NCI-H1092 treated with DMSO at 0.1 percent for 48 hours (cell line): ENCODE measurements around the gene RAB3IL1.

Source experiments
- DNase-seq: peaks from one replicate; lab custom pipeline; 2025; lab: John Stamatoyannopoulos, UW

RAB3IL1 gene

GRCh38 chr11:61866231-61866957 is 51.0 kb downstream of the RAB3IL1 start:
- no peak for DNase-seq

- no peak for DNase-seq
These were observed 52.3 kb downstream of the RAB3IL1 start for GRCh38 chr11:61864814-61865775.

DNA sequence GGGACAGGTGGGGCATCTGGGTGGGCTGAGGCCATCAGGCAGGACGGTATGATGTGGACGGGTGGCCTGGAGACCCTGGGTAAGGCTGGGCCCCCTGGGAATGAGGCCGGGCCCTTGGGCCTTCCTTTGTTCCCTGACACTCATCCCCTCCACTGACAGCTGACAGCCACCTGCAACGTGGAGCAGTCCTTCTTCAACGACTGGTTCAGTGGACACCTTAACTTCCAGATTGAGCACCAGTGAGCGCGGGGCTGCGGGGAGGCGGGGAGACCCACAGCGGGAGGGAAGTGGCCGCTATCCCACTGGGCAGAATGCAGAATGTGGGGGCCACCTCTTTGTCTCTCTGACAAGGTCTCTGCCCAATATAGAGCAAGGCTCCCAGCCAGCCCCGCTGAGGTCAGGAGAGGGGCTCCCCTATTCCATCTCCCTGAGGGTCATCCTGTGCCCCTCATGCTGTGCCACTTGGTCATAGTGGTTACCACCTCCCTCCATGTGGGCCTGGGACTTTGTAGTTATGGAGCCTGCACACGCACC is 53.8 kb downstream of the RAB3IL1 start:
- DNase-seq, result no peak

DNA sequence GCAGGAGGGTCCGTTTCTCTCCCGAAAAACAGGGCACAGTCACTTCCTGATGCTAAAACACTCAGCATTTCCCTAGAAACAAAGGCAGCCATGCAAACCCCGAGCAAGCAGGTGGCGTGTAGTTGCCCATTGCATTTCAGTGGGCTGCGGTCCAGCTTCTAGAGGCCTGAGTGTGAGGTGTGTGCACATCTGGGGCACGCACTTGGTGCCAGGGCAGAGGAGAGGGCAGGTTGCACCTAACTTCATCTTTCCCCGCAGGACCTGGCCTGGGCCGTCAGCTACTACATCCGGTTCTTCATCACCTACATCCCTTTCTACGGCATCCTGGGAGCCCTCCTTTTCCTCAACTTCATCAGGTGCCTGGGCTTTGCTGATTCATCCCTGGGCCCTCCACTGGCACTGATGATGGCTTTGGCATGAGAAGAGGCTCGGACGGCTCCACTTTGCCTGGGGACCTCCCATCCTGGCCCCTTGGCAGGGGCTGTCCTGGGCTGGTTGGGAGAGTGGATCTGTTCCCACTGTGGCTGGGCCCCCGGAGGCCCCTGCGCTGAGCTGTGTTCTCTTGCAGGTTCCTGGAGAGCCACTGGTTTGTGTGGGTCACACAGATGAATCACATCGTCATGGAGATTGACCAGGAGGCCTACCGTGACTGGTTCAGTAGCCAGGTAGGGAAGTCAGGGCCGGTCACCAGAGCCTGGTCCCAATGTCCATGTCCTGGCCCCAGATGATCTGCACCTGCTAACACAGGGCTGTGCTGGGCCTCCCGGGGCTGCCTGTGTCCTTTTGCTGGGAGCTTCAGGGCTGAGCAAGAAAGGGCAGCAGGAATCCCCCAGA is 54.4 kb downstream of the RAB3IL1 start:
- DNase-seq, result no peak

DNA sequence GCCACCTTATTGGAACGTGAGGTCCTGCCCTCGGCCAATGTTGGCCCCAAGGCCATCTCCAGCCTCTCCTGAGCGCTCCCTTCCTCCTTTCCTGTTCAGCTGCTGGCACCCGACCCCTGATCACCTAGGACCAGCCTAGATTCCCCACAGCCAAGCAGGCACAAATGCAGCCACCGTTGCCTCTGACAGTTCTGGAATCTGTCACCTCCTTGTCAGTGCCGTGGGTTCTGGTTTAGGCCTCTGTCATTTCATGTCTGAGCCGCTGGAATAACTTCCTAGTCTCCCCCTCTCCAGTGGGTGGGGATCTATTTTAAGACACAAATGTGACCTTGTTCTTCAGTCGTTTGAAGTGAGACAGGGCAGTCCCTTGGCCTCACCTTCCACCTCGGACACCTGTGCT is 55.7 kb downstream of the RAB3IL1 start:
- no peak for DNase-seq

GRCh38 chr11:61860054-61860903 is 57.1 kb downstream of the RAB3IL1 start:
- no peak for DNase-seq

DNA sequence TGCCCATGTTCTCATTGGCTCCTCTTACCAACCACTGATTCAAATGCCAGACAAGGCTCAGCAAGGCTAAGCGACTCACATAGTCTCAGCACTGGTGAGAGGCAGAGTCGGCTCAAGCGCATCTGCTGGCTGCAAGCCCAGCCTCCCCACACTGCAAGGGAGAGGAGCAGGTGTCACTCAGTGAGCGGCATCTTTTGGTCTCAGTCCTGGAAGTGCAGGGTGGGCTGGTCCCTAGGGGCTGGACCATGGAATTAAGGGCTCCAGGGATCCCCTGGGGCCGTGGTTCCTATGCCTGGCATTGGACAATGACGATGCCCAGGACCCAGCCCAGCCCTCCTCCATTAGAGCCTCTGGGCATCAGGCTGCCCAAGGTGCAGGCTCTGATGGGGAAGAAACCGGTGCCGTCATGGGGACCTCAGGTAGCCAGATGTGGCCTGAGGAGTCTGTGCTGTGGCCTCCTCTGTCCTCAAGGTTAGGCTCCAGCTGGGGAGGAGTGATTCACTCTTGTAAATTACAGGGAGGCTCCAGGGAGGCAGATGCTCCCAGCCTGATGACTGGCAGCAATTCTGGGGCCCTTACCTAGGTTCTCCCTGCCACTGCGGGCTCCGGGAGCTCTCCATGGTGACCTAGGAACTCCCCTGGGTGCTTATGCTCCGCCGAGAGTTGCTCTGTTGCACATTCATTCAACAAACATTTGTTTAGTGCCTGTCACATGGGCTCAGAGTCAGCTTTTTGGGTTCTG is 61.3 kb downstream of the RAB3IL1 start:
- peak; percentile 26 for DNase-seq

DNA sequence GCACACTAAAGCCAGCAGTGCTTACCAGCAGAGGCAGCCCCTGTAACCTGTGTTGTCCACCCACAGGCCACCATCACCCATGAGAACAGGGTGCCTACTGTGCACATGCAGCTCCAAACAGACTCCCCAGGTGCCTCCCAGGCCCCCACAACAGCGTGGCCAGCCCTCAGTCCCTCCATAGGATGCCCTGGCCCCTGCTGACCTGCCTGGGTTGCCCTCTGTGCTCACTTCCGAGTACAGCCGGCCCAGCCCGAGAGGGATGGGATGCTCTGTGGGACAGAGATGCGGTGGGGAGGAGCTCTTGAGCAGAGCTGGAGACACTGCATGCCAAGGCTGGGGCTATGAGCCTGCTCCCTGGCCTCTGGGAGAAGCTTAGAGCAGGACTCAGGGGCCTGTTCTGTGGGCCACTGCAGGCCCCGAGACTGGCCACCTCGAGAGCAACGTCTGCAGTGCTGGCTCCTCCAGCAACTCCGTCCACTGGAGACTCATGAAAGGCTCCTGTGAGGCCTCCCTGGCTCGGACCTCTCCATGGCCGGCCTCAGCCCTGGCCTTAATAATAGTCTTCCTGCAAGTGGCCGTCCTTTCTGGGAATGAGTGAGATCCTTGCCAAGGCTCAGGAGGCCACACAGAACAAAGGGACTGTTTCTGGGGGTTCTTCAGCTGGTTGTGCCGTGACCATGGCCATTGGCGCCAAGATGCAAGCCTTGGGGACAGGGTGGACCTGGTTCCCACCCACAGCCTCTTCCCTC is 62.2 kb downstream of the RAB3IL1 start:
- DNase-seq, result no peak

DNA sequence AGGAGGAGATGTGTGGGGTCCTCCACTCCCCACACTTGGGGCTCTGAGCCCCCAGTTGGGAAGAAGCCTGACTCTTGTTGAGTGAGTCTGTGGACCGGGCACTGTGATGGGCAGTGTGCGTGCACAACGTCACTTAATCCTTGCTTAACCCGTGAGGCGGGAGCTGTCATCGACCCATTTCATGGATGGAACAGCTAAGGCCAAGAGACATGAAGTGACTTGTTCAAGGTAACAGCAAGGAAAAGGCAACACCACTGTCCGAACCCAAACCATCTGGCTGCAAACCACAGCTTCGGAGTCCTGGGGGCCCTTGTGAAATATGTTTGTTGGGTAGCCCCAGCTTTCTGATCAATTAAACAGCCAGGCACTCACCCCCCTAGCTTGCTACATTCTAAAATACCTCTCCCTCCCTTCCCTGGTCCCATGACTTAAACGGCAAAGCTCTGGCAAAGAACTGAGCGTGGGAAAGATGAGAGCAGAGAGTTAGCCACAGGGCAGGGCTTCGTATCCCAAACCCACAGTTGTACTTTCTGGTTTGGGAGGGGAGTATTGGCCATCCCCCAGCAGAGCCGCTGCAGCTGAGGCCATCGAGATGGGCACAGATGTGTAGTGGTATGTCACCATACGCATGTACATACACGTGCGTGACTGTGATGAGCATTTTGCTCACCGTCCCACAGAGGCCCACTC is 63.0 kb downstream of the RAB3IL1 start:
- DNase-seq, result no peak

GRCh38 chr11:61853698-61854169 is 63.6 kb downstream of the RAB3IL1 start:
- no peak for DNase-seq

DNA sequence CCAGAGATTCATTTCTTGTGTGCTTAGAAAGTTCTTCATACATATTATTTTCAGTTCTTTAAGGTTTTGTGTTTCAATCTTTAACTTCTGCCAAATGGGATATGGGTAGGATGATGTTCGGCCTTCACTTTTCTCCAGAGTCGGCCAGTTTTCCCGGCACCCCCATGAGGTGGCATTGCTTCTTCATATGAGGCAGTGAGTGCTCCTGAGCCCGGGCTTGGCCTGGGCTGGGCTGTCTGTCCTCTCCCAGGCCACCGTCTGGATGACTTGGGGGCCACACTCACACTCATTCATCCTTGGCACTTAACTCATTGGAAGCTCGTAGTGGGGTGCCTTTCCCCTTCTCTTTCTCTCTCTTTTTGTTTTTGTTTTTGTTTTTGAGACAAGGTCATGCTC is 65.5 kb downstream of the RAB3IL1 start:
- DNase-seq, result no peak

DNA sequence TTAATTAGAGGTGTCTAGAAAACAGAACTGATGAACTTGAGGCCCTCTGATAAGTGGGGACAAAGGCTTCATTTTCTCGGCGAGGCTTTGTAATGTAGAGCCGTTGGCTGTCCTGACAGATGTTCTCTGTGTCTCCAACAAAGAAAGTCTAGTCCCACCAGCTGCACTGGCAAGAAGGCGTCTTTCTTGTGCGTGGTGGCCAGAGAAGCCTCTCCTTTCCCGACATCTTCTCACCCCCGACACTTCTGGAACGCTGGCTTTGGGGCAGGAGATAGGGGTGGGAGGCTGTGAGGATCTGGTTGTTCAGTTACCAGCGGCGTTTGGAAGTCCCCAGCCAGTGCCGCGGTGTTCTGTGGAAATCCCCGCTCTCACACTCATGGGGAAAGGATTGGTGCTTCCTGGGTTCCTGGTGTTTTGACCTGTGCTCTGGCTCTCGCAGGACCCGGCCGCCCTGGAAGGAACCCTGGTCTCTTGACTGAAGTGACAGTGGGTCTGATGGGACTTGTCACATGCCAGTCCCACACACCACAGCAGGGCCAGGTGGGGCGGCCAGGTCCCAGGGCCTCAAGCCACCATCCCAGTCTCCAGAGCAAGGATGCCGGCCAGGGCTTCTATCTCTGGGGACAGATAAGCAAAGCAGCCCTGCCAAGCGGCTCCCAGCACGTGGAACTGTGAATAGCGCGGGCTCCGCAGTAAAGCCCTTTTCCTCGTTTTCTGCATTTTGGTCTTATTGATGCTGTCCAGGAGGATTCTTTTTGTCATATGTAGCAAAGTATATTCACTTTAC is 66.1 kb downstream of the RAB3IL1 start:
- no peak for DNase-seq

- no peak for DNase-seq
These were observed 66.7 kb downstream of the RAB3IL1 start for GRCh38 chr11:61850687-61851086.

DNA sequence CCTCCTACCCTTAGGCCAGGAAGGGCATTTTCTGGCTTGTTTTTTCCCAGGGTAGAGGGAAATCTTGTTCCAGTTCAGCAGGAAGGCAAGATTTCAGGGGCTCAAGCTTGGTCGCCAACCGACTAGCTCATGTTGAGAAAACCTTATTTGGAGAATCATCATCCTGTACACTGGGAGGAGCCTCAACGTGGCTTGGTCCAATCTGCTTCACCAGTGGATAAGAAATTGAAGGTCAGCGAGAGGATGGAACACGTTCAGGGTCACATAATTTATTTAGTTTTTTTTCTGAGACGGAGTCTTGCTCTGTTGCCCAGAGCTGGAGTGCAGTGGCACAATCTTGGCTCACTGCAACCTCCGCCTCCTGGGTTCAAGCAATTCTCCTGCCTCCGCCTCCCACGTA is 68.7 kb downstream of the RAB3IL1 start:
- DNase-seq, result no peak

DNA sequence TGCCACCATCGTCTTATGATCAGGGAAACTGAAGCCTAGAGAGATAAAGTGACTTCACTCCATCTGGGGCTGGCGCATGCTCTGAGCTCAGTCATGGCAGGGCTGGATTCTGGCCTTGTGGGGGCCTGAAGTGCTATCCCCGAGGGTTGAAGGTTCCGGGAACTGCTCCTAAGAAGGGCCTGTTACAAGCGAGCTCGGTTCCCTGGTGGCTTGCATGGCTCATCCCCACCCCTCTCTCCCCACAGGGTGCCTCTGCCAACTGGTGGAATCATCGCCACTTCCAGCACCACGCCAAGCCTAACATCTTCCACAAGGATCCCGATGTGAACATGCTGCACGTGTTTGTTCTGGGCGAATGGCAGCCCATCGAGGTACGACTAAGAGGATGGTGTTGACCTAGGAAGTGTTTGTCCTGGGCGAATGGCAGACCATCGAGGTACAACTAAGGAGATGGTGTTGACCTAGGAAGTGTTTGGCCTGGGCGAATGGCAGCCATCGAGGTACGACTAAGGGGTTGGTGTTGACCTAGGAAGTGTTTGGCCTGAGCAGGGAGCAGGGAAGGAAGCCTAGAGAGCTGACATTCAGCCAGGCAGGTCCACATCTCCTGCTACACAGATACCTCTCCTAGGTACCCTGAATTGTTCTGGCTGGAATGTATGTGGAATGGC is 69.3 kb downstream of the RAB3IL1 start:
- DNase-seq, result no peak
